ENCODE data around the gene TMEM236. TPM values are rescaled to one million over a fixed set of nuclear protein-coding genes. Genes with fewer than 3 reads are reported as not detected.

Gene TMEM236
- total RNA-seq, 4 donors from 2014 or later = 0.59 to 1.2 (median 0.73) TPM; not detected in 1

GRCh38 chr10:17725703-17726102 lies 26.3 kb upstream of the TMEM236 start:
- Histone ChIP-seq H3K9me3 (no peaks in the 10 kb centered on the region), H3K36me3 (no peaks in the 10 kb centered on the region), H3K27ac (no peak overlapping the region), H3K4me1 (no peaks in the 10 kb centered on the region), H3K4me3 (no peak overlapping the region), H3K27me3 (no peaks in the 10 kb centered on the region)
- no peak for DNase-seq
- intact Hi-C loops (cut with DNase I; ENCODE audit: low total_unique reads) = no loop called here
- no peak for TF ChIP-seq POLR2A (IDR thresholded peaks at IDR 0.05)
- TF ChIP-seq, protein P1, sequence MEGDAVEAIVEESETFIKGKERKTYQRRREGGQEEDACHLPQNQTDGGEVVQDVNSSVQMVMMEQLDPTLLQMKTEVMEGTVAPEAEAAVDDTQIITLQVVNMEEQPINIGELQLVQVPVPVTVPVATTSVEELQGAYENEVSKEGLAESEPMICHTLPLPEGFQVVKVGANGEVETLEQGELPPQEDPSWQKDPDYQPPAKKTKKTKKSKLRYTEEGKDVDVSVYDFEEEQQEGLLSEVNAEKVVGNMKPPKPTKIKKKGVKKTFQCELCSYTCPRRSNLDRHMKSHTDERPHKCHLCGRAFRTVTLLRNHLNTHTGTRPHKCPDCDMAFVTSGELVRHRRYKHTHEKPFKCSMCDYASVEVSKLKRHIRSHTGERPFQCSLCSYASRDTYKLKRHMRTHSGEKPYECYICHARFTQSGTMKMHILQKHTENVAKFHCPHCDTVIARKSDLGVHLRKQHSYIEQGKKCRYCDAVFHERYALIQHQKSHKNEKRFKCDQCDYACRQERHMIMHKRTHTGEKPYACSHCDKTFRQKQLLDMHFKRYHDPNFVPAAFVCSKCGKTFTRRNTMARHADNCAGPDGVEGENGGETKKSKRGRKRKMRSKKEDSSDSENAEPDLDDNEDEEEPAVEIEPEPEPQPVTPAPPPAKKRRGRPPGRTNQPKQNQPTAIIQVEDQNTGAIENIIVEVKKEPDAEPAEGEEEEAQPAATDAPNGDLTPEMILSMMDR (IDR thresholded peaks at IDR 0.05) = no peak

DNA sequence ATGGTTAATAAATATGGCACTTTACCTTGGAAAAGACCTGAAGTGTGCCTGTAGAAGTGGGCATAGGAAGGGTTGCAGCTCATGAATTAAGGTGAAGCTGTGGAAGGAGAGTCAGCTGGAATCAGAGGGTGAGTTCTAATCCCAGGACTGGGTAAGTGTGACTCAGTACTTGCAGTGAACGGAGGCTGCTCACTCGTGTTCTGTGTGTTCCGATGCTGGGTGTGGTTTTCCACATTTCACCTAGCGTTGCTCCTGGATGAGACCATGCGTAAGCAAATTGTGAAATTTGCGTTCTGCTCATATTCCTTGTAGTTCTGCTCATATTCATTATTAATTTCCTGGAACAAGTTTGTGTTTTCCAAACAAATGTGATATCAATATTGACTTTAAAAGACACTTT lies 22.4 kb upstream of the TMEM236 start:
- Histone ChIP-seq H3K4me3 (no peak overlapping the region), H3K9me3 (no peaks in the 10 kb centered on the region), H3K27ac (no peak overlapping the region), H3K4me1 (no peaks in the 10 kb centered on the region), H3K36me3 (no peaks in the 10 kb centered on the region), H3K27me3 (no peaks in the 10 kb centered on the region)
- intact Hi-C loops (cut with DNase I; ENCODE audit: low total_unique reads) = no loop called here
- no peak for DNase-seq
- TF ChIP-seq POLR2A (IDR thresholded peaks at IDR 0.05) = no peak
- TF ChIP-seq, protein P1 (IDR thresholded peaks at IDR 0.05) = no peak

DNA sequence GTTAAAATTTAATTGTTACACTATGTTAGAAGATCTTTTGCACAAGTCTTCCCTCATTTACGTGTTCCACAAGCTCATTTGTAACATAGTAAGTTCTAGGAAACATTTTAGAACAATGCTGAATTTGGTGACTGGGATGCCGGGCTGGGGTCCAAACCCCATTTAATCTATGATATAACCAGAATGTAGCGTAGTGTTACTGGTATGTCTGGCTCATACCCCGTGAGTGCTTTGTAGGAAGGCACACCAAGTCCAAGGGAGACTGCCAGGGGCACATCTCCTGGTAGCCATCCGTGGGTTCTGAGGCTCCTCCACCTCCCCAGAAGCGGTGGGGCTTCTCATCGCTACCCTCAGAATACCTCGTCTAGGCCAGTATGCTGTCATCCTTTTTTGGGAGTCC lies 21.3 kb upstream of the TMEM236 start:
- H3K9me3 ChIP-seq = no peaks in the 10 kb centered on the region
- H3K4me1 ChIP-seq = no peaks in the 10 kb centered on the region
- DNase-seq = no peak
- no peak overlapping the region for H3K4me3 ChIP-seq
- TF ChIP-seq, protein P1 (IDR thresholded peaks at IDR 0.05) = no peak
- TF ChIP-seq POLR2A (IDR thresholded peaks at IDR 0.05) = no peak
- no peaks in the 10 kb centered on the region for H3K36me3 ChIP-seq
- no peaks in the 10 kb centered on the region for H3K27me3 ChIP-seq
- H3K27ac ChIP-seq = no peak overlapping the region
- intact Hi-C loops (cut with DNase I; ENCODE audit: low total_unique reads) = no loop called here

DNA sequence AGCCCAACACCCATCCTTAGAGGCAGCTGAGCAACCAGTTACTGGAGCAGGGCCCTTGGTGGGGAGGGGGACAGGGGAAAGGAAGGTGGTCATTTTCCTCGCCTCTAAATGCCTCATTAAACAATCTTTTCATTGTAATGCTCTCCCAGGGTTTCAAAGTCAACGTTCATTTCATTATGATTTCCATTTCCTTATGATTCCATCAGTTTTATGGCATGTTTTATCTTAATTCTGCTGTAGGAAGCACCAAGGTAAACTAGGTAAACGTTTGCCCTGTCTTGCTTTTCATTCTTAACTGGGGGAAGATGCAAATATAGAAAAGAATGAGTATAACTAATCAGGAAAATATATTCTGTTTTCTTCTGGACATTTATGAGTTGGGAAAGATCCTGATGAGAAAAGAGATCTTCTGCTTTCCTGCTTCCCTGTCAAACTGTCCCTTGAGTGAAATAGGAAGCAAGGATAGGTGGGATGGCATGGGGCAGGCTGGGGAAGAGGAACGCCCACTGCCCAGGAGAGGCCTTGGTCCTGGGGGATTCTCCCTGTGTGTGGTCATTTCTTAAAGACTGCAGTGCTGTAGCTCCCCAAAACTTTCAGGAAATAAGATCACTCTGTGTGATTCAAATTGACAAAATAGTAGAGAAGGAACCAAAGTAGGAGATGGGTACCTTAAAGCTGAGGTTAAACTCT lies 20.5 kb upstream of the TMEM236 start:
- DNase-seq = no peak
- Histone ChIP-seq H3K27me3 (no peaks in the 10 kb centered on the region), H3K9me3 (no peaks in the 10 kb centered on the region), H3K27ac (no peak overlapping the region), H3K4me3 (no peak overlapping the region), H3K4me1 (no peaks in the 10 kb centered on the region), H3K36me3 (no peaks in the 10 kb centered on the region)
- intact Hi-C loops (cut with DNase I; ENCODE audit: low total_unique reads) = no loop called here
- TF ChIP-seq, protein P1 (IDR thresholded peaks at IDR 0.05) = no peak
- TF ChIP-seq POLR2A (IDR thresholded peaks at IDR 0.05) = no peak

DNA sequence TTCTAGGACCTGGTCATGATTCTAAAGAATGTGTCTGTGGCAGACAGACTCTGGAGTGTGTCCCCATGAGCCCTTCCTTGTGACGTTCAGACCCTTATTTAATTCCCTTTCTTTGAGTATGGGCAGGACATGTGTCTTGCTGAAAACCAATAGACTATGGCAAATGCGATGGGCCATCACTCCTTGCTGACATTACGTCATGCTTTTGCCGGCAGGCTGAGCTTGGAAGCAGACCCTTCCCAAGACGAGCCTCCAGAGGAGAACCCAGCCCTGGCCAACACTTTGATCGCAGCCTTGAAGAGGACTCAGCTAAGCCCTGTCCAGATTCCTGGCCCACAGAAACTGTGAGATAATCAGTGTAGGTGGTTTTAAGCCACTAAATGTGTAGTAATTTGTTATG lies 18.4 kb upstream of the TMEM236 start:
- intact Hi-C loops (cut with DNase I; ENCODE audit: low total_unique reads) = no loop called here
- DNase-seq = no peak
- TF ChIP-seq, protein P1 (IDR thresholded peaks at IDR 0.05) = no peak
- TF ChIP-seq POLR2A (IDR thresholded peaks at IDR 0.05) = no peak
- no peak overlapping the region for H3K27ac ChIP-seq
- no peaks in the 10 kb centered on the region for H3K9me3 ChIP-seq
- no peaks in the 10 kb centered on the region for H3K36me3 ChIP-seq
- H3K4me1 ChIP-seq = no peaks in the 10 kb centered on the region
- no peaks in the 10 kb centered on the region for H3K27me3 ChIP-seq
- H3K4me3 ChIP-seq = no peak overlapping the region

Data from uterus (tissue), 4 donors.